Astrocyte (in vitro differentiated cells and primary cell): ENCODE measurements around the gene EGFR. TPM values are rescaled to one million over a fixed set of nuclear protein-coding genes. Genes with fewer than 3 reads are reported as not detected.

Experiments used
- DNase-seq: peaks from one replicate; pipeline ENCODE4 v3.0.0-alpha.2; 2010; ENCODE audit warnings: low read depth
- FAIRE-seq: peaks from 2 replicates; lab custom pipeline; 2011; peaks lifted over from hg19 to GRCh38; lab: Jason Lieb, UNC
- H2AFZ ChIP-seq: 2 replicates; pipeline ENCODE4 v1.6.0; 2012; ENCODE audit warnings: low read depth, low read length, inconsistent platforms
- H3K27ac ChIP-seq: 2 replicates; pipeline ENCODE4 v1.5.1; 2011; ENCODE audit warnings: low read depth, low read length, inconsistent platforms
- H3K27me3 ChIP-seq: 2 replicates; pipeline ENCODE4 v1.6.0; 2011; ENCODE audit warnings: low read length, inconsistent platforms; ENCODE audit not compliant: insufficient read depth
- H3K36me3 ChIP-seq: 2 replicates; pipeline ENCODE4 v1.5.1; 2011; ENCODE audit warnings: low read length, inconsistent platforms; ENCODE audit not compliant: insufficient read depth
- H3K4me1 ChIP-seq: 2 replicates; pipeline ENCODE4 v1.5.1; 2011; ENCODE audit warnings: low read length, inconsistent platforms; ENCODE audit not compliant: insufficient read depth
- H3K4me2 ChIP-seq: 2 replicates; pipeline ENCODE4 v1.6.0; 2012; ENCODE audit warnings: low read length, inconsistent platforms
- H3K4me3 ChIP-seq: 2 replicates; pipeline ENCODE4 v1.5.1; 2011; ENCODE audit warnings: low read depth, mild to moderate bottlenecking, low read length, inconsistent platforms; ENCODE audit not compliant: insufficient read depth
- H3K79me2 ChIP-seq: 2 replicates; pipeline ENCODE4 v1.6.0; 2012; ENCODE audit warnings: mild to moderate bottlenecking, low read length, inconsistent platforms; ENCODE audit not compliant: insufficient read depth
- H3K9ac ChIP-seq: 2 replicates; pipeline ENCODE4 v1.6.0; 2012; ENCODE audit warnings: mild to moderate bottlenecking, low read length, inconsistent platforms
- H3K9me3 ChIP-seq: 2 replicates; pipeline ENCODE4 v1.5.1; 2012; ENCODE audit warnings: low read depth, mild to moderate bottlenecking, low read length, inconsistent platforms; ENCODE audit not compliant: insufficient read depth
- H4K20me1 ChIP-seq: 2 replicates; pipeline ENCODE4 v1.6.0; 2012; ENCODE audit warnings: low read length, inconsistent platforms; ENCODE audit not compliant: insufficient read depth
- H3K27ac Mint-ChIP-seq: one replicate; pipeline ENCODE4 v1.8.0; 2021; ENCODE audit warnings: mild to moderate bottlenecking, mixed read lengths; ENCODE audit not compliant: unreplicated experiment
- H3K27me3 Mint-ChIP-seq: one replicate; pipeline ENCODE4 v1.8.0; 2021; ENCODE audit warnings: low read depth, mixed read lengths; ENCODE audit not compliant: unreplicated experiment
- H3K36me3 Mint-ChIP-seq: one replicate; pipeline ENCODE4 v1.8.0; 2021; ENCODE audit warnings: low read depth, mixed read lengths; ENCODE audit not compliant: unreplicated experiment
- H3K4me1 Mint-ChIP-seq: one replicate; pipeline ENCODE4 v1.8.0; 2021; ENCODE audit warnings: low read depth, mixed read lengths; ENCODE audit not compliant: unreplicated experiment
- H3K4me3 Mint-ChIP-seq: one replicate; pipeline ENCODE4 v1.8.0; 2021; ENCODE audit warnings: mild to moderate bottlenecking, moderate library complexity, mixed read lengths; ENCODE audit not compliant: unreplicated experiment
- H3K9me3 Mint-ChIP-seq: one replicate; pipeline ENCODE4 v1.8.0; 2021; ENCODE audit warnings: mild to moderate bottlenecking, mixed read lengths; ENCODE audit not compliant: unreplicated experiment
- CTCF ChIP-seq: IDR thresholded peaks from 2 replicates; pipeline ENCODE4 v1.5.1; 2011; ENCODE audit warnings: low read depth, mild to moderate bottlenecking, inconsistent platforms, low read length, moderate library complexity; ENCODE audit not compliant: insufficient read depth
- EZH2 ChIP-seq: IDR thresholded peaks from 2 replicates; pipeline ENCODE4 v1.6.1; 2012; ENCODE audit warnings: mild to moderate bottlenecking, low read length, inconsistent platforms; ENCODE audit not compliant: insufficient read depth
- total RNA-seq: library from RNA; stranded (reverse); gene quantifications from 2 replicates; pipeline ENCODE4 v1.2.1, GENCODE V29; 2021

Gene EGFR
- total RNA-seq, 1 donor from 2014 or later = 27.3 TPM

GRCh38 chr7:55019691-55020465, 1.1 kb downstream of the EGFR start:
- FAIRE-seq (no peak), DNase-seq (no peak)
- peak overlapping the region; percentile 93 for H3K9ac ChIP-seq
- H3K36me3 ChIP-seq = no peaks in the 10 kb centered on the region
- H3K36me3 Mint-ChIP-seq = peaks cover 3% of the 10 kb centered on the region
- peak overlapping the region; percentile 97 for H3K4me2 ChIP-seq
- peaks cover 12% of the 10 kb centered on the region for H3K27me3 Mint-ChIP-seq
- H3K27me3 ChIP-seq = no peaks in the 10 kb centered on the region
- H4K20me1 ChIP-seq = peaks cover 41% of the 10 kb centered on the region
- H3K4me1 Mint-ChIP-seq = peaks cover 4% of the 10 kb centered on the region
- H3K9me3 Mint-ChIP-seq = no peaks in the 10 kb centered on the region
- no peak overlapping the region for H3K27ac Mint-ChIP-seq
- H2AFZ ChIP-seq = no peak overlapping the region
- H3K9me3 ChIP-seq = no peaks in the 10 kb centered on the region
- H3K79me2 ChIP-seq = peaks cover 68% of the 10 kb centered on the region
- TF ChIP-seq CTCF = no peak
- peak overlapping the region; percentile 73 for H3K4me3 Mint-ChIP-seq
- peak overlapping the region; percentile 87 for H3K27ac ChIP-seq
- H3K4me3 ChIP-seq = peak overlapping the region; percentile 69
- peaks cover 25% of the 10 kb centered on the region for H3K4me1 ChIP-seq

- TF ChIP-seq CTCF (no peak), EZH2 (no peak)
- Histone ChIP-seq H3K4me2 (peak overlapping the region; percentile 97), H3K27ac (peak overlapping the region; percentile 87), H3K9me3 (no peaks in the 10 kb centered on the region), H3K4me1 (peaks cover 25% of the 10 kb centered on the region), H3K79me2 (peaks cover 74% of the 10 kb centered on the region), H4K20me1 (peaks cover 47% of the 10 kb centered on the region), H3K9ac (peak overlapping the region; percentile 93), H3K36me3 (no peaks in the 10 kb centered on the region), H3K4me3 (peak overlapping the region; percentile 69), H3K27me3 (no peaks in the 10 kb centered on the region), H2AFZ (no peak overlapping the region)
- no peak for FAIRE-seq
- H3K27me3 Mint-ChIP-seq = peaks cover 11% of the 10 kb centered on the region
- peaks cover 3% of the 10 kb centered on the region for H3K36me3 Mint-ChIP-seq
- H3K4me1 Mint-ChIP-seq = peaks cover 4% of the 10 kb centered on the region
- H3K4me3 Mint-ChIP-seq = peak overlapping the region; percentile 73
- peak; percentile 70 for DNase-seq
- no peaks in the 10 kb centered on the region for H3K9me3 Mint-ChIP-seq
- no peak overlapping the region for H3K27ac Mint-ChIP-seq
Observed at GRCh38 chr7:55020466-55020871, 1.7 kb downstream of the EGFR start.

- H3K4me3 ChIP-seq = peak overlapping the region; percentile 69
- peaks cover 3% of the 10 kb centered on the region for H3K36me3 Mint-ChIP-seq
- no peaks in the 10 kb centered on the region for H3K9me3 ChIP-seq
- H3K79me2 ChIP-seq = peaks cover 80% of the 10 kb centered on the region
- no peak for DNase-seq
- peaks cover 4% of the 10 kb centered on the region for H3K4me1 Mint-ChIP-seq
- TF ChIP-seq EZH2 (no peak), CTCF (no peak)
- peaks cover 25% of the 10 kb centered on the region for H3K4me1 ChIP-seq
- no peaks in the 10 kb centered on the region for H3K27me3 ChIP-seq
- H3K27me3 Mint-ChIP-seq = peaks cover 8% of the 10 kb centered on the region
- no peak overlapping the region for H2AFZ ChIP-seq
- FAIRE-seq = no peak
- peak overlapping the region; percentile 73 for H3K4me3 Mint-ChIP-seq
- H3K9ac ChIP-seq = peak overlapping the region; percentile 93
- no peaks in the 10 kb centered on the region for H3K36me3 ChIP-seq
- no peak overlapping the region for H3K27ac Mint-ChIP-seq
- H3K27ac ChIP-seq = peak overlapping the region; percentile 87
- peak overlapping the region; percentile 97 for H3K4me2 ChIP-seq
- H3K9me3 Mint-ChIP-seq = no peaks in the 10 kb centered on the region
- H4K20me1 ChIP-seq = peaks cover 53% of the 10 kb centered on the region
Observed at GRCh38 chr7:55021053-55021452, 2.2 kb downstream of the EGFR start.
